Subcutaneous preadipocyte (primary cell): Measurements from ENCODE around the gene OR1S1. TPM values are rescaled to one million over a fixed set of nuclear protein-coding genes. Genes with fewer than 3 reads are reported as not detected.

Experiments
- total RNA-seq: library from RNA; depleted of rRNA; stranded (reverse); fragments of >200 nt; gene quantifications from 2 replicates; pipeline ENCODE4 v1.2.3, GENCODE V29; 2012

The OR1S1 gene
- total RNA-seq: not detected in 2 replicates

DNA sequence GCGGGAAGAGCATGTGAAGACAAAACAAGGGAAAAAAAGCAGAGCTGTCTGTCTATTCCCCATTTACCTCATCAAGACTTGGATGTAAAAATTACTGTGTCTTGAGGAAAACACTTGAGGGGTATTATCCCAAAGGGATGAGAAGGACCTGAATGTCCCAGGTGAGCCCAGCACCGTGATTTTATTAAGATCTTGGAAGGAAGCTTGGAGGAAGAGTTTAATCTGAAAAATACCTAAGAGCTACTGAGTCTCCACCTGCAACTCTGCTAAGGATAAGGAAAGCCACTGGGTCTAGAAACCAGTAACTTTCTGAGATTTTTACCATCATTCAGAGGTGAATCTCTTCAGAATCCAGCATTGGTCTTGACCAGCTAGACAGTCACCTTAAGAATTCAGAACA is at the start of gene OR1S1:
OR1S1 (plus strand) TSS at position 301 of the 400 bp plus-strand sequence.

DNA sequence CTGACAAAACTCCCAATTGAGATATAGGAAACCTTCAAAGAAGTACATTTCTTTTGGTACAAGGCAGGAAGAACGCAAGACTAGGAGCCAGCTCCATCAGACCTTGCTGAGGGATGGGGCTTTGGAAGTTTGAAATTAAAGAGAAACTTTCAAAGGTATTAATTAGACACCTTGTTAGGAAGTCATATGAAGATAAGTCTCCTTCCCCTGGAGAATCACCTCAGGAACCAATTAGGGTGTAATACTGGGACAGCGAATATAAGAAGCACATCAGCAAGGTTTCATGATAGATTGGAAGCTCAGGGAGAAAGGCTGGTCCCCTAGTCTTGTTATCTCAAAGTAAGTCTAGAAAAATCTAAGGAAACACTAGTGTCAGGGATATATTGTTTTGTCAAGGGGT is 23.8 kb upstream of the OR1S1 start, which contains the start of gene OR9Q2:
OR9Q2 (plus strand) TSS at position 301 of the 400 bp plus-strand sequence. CDS start 1,421 bp downstream, outside the sequence.

DNA sequence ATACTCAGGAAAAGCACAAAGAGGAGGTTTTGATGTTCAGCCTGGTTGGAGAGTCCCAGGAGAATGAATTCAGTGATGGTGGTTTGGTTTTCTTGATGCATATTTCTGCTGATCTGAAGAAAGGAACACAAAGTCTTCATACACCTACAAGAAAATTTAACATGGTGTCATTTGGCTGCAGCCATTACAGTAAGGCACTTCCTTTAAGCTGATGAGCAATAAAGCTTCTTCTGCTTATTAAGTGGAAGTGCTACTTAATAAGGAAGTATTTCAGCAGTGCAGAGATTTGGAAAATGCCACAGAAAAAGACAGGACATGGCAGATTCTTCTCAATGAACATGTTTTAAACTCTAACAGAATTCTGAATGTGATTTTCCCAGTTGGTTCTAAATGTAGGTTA is 8.5 kb upstream of the OR1S1 start, which contains the start of gene OR1S2:
OR1S2 (minus strand) TSS at position 101 of the 400 bp plus-strand sequence; CDS start at position 101, 0 bp downstream.

Other genes starting within 250 kb of the OR1S1 start
- gene OR9Q1, start 188.8 kb upstream of the OR1S1 start, total RNA-seq: not detected in 2 replicates
- gene OR6Q1, start 181.8 kb upstream of the OR1S1 start, total RNA-seq: not detected in 2 replicates
- gene OR9I1, start 87.2 kb upstream of the OR1S1 start, total RNA-seq: not detected in 2 replicates
- gene OR9Q2, start 23.6 kb upstream of the OR1S1 start, total RNA-seq: not detected in 2 replicates
- gene OR1S2, start 8.6 kb upstream of the OR1S1 start, total RNA-seq: not detected in 2 replicates
- gene OR10Q1, start 16.2 kb downstream of the OR1S1 start, total RNA-seq: not detected in 2 replicates
- not detected in 2 replicates for gene OR10W1, start 55.5 kb downstream of the OR1S1 start, total RNA-seq
- not detected in 2 replicates for gene OR5B17, start 146.3 kb downstream of the OR1S1 start, total RNA-seq
- not detected in 2 replicates for gene OR5B3, start 194.2 kb downstream of the OR1S1 start, total RNA-seq
- gene OR5B2, start 215.4 kb downstream of the OR1S1 start, total RNA-seq: not detected in 2 replicates
- not detected in 2 replicates for gene OR5B12, start 229.5 kb downstream of the OR1S1 start, total RNA-seq